Osteocyte (in vitro differentiated cells): ENCODE measurements around the gene RNU1-1. TPM values are rescaled to one million over a fixed set of nuclear protein-coding genes. Genes with fewer than 3 reads are reported as not detected.
"Not testable (repeated sequence)": the region's sequence is repeated elsewhere in the genome, so short reads cannot be mapped to it uniquely, and the experiment has no call there.

Source experiments
- DNase-seq: peaks from one replicate; pipeline ENCODE4 v3.0.0; 2021; ENCODE audit warnings: mixed read lengths; ENCODE audit not compliant: unreplicated experiment; ENCODE audit errors: extremely low spot score
- H3K27ac Mint-ChIP-seq: one replicate; pipeline ENCODE4 v1.8.0; 2021; ENCODE audit warnings: mild to moderate bottlenecking, mixed read lengths; ENCODE audit not compliant: unreplicated experiment
- H3K27me3 Mint-ChIP-seq: one replicate; pipeline ENCODE4 v1.8.0; 2021; ENCODE audit warnings: mixed read lengths; ENCODE audit not compliant: unreplicated experiment
- H3K36me3 Mint-ChIP-seq: one replicate; pipeline ENCODE4 v1.8.0; 2021; ENCODE audit warnings: mixed read lengths; ENCODE audit not compliant: unreplicated experiment
- H3K4me1 Mint-ChIP-seq: one replicate; pipeline ENCODE4 v1.8.0; 2021; ENCODE audit warnings: mixed read lengths; ENCODE audit not compliant: unreplicated experiment
- H3K4me3 Mint-ChIP-seq: one replicate; pipeline ENCODE4 v1.8.0; 2021; ENCODE audit warnings: mild to moderate bottlenecking, moderate library complexity, mixed read lengths; ENCODE audit not compliant: unreplicated experiment
- H3K9me3 Mint-ChIP-seq: one replicate; pipeline ENCODE4 v1.8.0; 2021; ENCODE audit warnings: mixed read lengths; ENCODE audit not compliant: unreplicated experiment
- CTCF ChIP-seq: fragments of 200-600 bp; sonication (generic); IDR thresholded peaks from 2 replicates; pipeline ENCODE4 v1.5.0; 2021; ENCODE audit warnings: antibody characterized with exemption, mild to moderate bottlenecking, moderate library complexity
- total RNA-seq: library from RNA; stranded (reverse); gene quantifications from 2 replicates; pipeline ENCODE4 v1.2.1, GENCODE V29; 2021

RNU1-1 gene
- total RNA-seq, 1 donor from 2014 or later = 2,859 TPM

- Mint-ChIP-seq H3K27ac (no peak overlapping the region), H3K36me3 (peaks cover 31% of the 10 kb centered on the region), H3K4me3 (no peak overlapping the region), H3K9me3 (no peaks in the 10 kb centered on the region), H3K27me3 (no peaks in the 10 kb centered on the region), H3K4me1 (no peaks in the 10 kb centered on the region)
- DNase-seq = no peak
- no peak for TF ChIP-seq CTCF
These were observed 36.0 kb downstream of the RNU1-1 start for GRCh38 chr1:16478091-16478490.

- H3K36me3 Mint-ChIP-seq = peaks cover 39% of the 10 kb centered on the region
- H3K27ac Mint-ChIP-seq, H3K4me1 Mint-ChIP-seq, H3K27me3 Mint-ChIP-seq, H3K9me3 Mint-ChIP-seq, DNase-seq, H3K4me3 Mint-ChIP-seq: not testable (repeated sequence)
These were observed 38.0 kb downstream of the RNU1-1 start for GRCh38 chr1:16475771-16476770.

GRCh38 chr1:16474891-16475290 lies 39.2 kb downstream of the RNU1-1 start:
- not testable (repeated sequence) for H3K9me3 Mint-ChIP-seq, H3K4me1 Mint-ChIP-seq, H3K27me3 Mint-ChIP-seq, H3K27ac Mint-ChIP-seq, DNase-seq, H3K4me3 Mint-ChIP-seq
- peaks cover 33% of the 10 kb centered on the region for H3K36me3 Mint-ChIP-seq

- no peak overlapping the region for H3K27ac Mint-ChIP-seq
- no peaks in the 10 kb centered on the region for H3K4me1 Mint-ChIP-seq
- no peak overlapping the region for H3K4me3 Mint-ChIP-seq
- no peaks in the 10 kb centered on the region for H3K27me3 Mint-ChIP-seq
- no peaks in the 10 kb centered on the region for H3K9me3 Mint-ChIP-seq
- H3K36me3 Mint-ChIP-seq = peaks cover 33% of the 10 kb centered on the region
- no peak for DNase-seq
- TF ChIP-seq CTCF = no peak
These were observed 39.8 kb downstream of the RNU1-1 start for GRCh38 chr1:16474166-16474800.

- TF ChIP-seq CTCF = no peak
- no peaks in the 10 kb centered on the region for H3K9me3 Mint-ChIP-seq
- H3K4me1 Mint-ChIP-seq = no peaks in the 10 kb centered on the region
- H3K36me3 Mint-ChIP-seq = peaks cover 36% of the 10 kb centered on the region
- H3K27me3 Mint-ChIP-seq = no peaks in the 10 kb centered on the region
- H3K4me3 Mint-ChIP-seq = no peak overlapping the region
- no peak overlapping the region for H3K27ac Mint-ChIP-seq
- no peak for DNase-seq
These were observed 45.5 kb downstream of the RNU1-1 start for GRCh38 chr1:16468558-16468957.
